ENCODE measurements around the gene ADAMTS6. TPM values are rescaled to one million over a fixed set of nuclear protein-coding genes. Genes with fewer than 3 reads are reported as not detected.
"Not testable (repeated sequence)": the region's sequence is repeated elsewhere in the genome, so short reads cannot be mapped to it uniquely, and the experiment has no call there.

Gene ADAMTS6
- total RNA-seq, 2 experiments from 2014 or later: 0.86 to 0.93 TPM

DNA sequence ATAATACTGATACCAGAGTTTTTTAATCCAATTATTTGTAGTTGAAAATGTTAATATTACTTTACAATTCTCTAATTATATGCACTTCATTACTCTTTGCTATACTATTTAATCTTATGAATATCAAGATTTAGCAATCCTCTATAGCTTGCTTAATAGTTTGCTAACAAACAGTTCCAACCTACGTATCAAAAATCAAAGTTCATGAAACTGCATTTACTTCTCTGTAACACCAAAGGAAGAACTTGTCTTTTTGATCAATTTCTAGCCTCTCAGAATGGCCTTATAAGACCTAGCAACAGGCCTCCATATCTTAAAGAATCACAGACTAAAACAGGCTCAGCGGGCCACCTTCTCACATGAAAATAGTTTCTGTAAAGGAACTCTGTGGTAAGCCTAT lies 68.9 kb downstream of the ADAMTS6 start:
- no peak for DNase-seq
- H3K36me3 Mint-ChIP-seq (ENCODE audit: low read depth): no peaks in the 10 kb centered on the region
- no peaks in the 10 kb centered on the region for H3K27me3 Mint-ChIP-seq (ENCODE audit: low read depth)
- intact Hi-C loops (cut with micrococcal nuclease): no loop called here
- no peak overlapping the region for H3K27ac Mint-ChIP-seq
- H3K4me3 Mint-ChIP-seq: no peak overlapping the region
- no peaks in the 10 kb centered on the region for H3K4me1 Mint-ChIP-seq (ENCODE audit: low read depth)
- H3K9me3 Mint-ChIP-seq: peaks cover 7% of the 10 kb centered on the region
- CTCF ChIA-PET: no interaction called here

DNA sequence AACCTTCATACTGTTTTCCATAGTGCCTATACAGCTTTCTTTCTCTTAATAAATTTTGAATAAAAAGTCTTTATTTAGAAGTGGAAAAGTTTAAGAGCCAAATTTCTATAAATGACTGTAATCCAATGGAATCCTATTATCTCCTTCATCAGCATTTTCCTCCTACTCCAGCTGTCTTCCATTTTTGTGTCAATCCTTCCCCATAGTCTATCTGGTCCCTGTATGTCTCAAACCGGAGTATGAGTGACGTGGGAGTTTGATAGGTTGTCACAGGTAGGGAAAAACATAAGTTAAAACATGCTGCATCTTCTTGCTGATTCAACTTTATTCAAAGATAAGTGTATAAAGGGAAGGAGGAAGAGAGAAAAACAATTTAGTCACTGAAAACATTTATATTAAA lies 70.4 kb downstream of the ADAMTS6 start:
- CTCF ChIA-PET: no interaction called here
- intact Hi-C loops (cut with micrococcal nuclease): no loop called here
- Mint-ChIP-seq H3K4me3 (no peak overlapping the region), H3K27me3 (ENCODE audit: low read depth) (no peaks in the 10 kb centered on the region), H3K36me3 (ENCODE audit: low read depth) (no peaks in the 10 kb centered on the region), H3K27ac (no peak overlapping the region), H3K4me1 (ENCODE audit: low read depth) (no peaks in the 10 kb centered on the region), H3K9me3 (no peaks in the 10 kb centered on the region)
- no peak for DNase-seq

DNA sequence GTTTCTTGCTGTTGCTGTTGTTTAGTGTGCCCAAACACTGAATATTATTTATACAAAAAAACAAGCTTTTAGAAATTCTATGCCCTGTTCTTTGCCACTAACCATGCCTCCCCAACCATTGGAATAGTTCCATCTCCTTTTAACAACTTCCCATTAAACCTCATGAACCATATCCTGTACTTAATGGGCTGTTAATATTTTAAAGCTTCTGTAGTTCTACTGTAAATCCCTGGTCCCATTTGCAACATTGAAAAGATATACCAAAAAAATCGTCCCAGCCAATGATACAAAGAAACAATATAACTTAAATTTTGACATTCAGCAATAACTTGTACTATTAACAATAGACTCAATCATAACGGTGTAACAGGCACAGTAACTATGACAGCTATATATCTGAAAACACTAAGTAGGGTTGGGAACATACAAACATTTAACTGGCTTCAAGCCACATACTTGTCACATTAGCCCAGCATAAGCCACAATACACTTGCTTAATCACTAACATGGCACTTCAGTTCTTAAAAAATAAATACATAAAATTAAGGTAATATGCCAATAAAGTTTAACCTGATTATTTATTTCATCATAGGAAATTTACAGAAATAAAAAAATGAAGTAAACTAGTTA lies 86.1 kb downstream of the ADAMTS6 start:
- no peak for DNase-seq
- no peak overlapping the region for H3K27ac Mint-ChIP-seq
- intact Hi-C loops (cut with micrococcal nuclease): no loop called here
- no peak overlapping the region for H3K4me3 Mint-ChIP-seq
- H3K27me3 Mint-ChIP-seq (ENCODE audit: low read depth): no peaks in the 10 kb centered on the region
- H3K36me3 Mint-ChIP-seq (ENCODE audit: low read depth): no peaks in the 10 kb centered on the region
- CTCF ChIA-PET: no interaction called here
- H3K9me3 Mint-ChIP-seq: no peaks in the 10 kb centered on the region
- no peaks in the 10 kb centered on the region for H3K4me1 Mint-ChIP-seq (ENCODE audit: low read depth)

DNA sequence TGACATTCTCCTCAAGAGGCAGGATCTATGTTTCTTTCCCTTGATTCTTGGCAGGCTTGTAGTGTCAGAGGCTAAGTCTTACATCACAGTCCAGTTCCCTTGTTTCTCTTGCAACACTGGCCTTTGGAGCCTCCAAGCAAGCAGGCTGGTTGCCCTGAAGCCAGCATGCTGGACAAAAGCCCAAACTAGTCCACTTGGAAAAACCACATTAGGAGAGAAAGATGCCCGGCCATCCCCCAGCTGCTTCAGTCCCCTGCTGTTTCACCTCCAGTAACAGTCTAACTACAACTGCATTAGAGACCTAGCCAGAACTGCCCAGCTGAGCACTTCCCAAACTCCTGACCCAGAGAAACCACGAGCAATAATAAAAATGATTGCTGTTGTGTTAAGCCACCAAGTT lies 87.6 kb downstream of the ADAMTS6 start:
- CTCF ChIA-PET: interaction anchor here (0.9 kb wide), 1 partner anchor 89 kb away, joined by 3 read pairs; no protein-coding TSS in a partner anchor
- DNase-seq: no peak
- Mint-ChIP-seq H3K36me3 (ENCODE audit: low read depth) (no peaks in the 10 kb centered on the region), H3K27ac (no peak overlapping the region), H3K9me3 (no peaks in the 10 kb centered on the region), H3K27me3 (ENCODE audit: low read depth) (no peaks in the 10 kb centered on the region), H3K4me1 (ENCODE audit: low read depth) (no peaks in the 10 kb centered on the region), H3K4me3 (no peak overlapping the region)
- intact Hi-C loops (cut with micrococcal nuclease): loop anchor here (5.0 kb wide), 1 partner anchor 88 kb away; the partner anchor contains the start of gene ADAMTS6

DNA sequence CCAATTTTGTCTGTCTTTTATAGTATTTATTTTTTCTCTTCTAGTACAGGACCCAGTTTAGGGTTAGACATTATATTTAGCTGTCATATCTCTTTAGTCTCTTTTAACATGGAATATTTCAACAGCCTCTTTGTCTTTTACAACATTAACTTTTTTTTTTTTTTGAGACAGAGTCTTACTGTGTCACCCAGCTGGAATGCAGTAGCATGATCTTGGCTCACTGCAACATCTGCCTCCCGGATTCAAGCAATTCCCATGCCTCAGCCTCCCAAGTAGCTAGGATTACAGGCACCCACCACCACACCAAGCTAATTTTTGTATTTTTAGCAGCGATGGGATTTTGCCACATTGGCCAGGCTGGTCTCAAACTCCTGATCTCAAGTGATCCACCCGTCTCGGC lies 90.1 kb downstream of the ADAMTS6 start:
- no peak overlapping the region for H3K4me3 Mint-ChIP-seq
- no peak overlapping the region for H3K27ac Mint-ChIP-seq
- H3K4me1 Mint-ChIP-seq (ENCODE audit: low read depth): no peaks in the 10 kb centered on the region
- no peaks in the 10 kb centered on the region for H3K27me3 Mint-ChIP-seq (ENCODE audit: low read depth)
- no peak for DNase-seq
- intact Hi-C loops (cut with micrococcal nuclease): loop anchor here (5.0 kb wide), 1 partner anchor 91 kb away; the partner anchor contains the start of gene ADAMTS6
- H3K36me3 Mint-ChIP-seq (ENCODE audit: low read depth): no peaks in the 10 kb centered on the region
- no peaks in the 10 kb centered on the region for H3K9me3 Mint-ChIP-seq
- CTCF ChIA-PET: no interaction called here

DNA sequence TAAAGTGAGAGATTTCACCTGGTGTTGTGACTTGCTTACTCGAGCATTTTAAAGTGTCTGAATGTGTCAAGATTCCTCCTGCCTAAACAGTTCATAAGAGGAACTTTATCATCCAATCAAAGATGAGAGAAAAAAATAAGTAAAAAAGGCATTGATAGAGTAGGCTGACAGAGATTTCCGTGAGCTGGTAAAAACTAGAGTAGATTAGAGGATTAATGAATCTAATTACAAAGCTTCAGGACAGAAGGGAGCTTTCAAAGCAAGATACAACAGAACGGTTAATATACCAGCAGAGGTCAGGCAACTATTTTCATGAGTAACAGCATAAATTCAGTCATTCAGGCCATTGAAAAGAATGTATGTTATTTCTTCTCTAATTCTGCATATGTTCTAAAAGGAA lies 91.5 kb downstream of the ADAMTS6 start:
- no peak for DNase-seq
- Mint-ChIP-seq H3K27me3 (ENCODE audit: low read depth) (no peaks in the 10 kb centered on the region), H3K4me3 (no peak overlapping the region), H3K9me3 (no peaks in the 10 kb centered on the region), H3K36me3 (ENCODE audit: low read depth) (no peaks in the 10 kb centered on the region), H3K4me1 (ENCODE audit: low read depth) (no peaks in the 10 kb centered on the region), H3K27ac (no peak overlapping the region)
- intact Hi-C loops (cut with micrococcal nuclease): loop anchor here (5.0 kb wide), 1 partner anchor 92 kb away; the partner anchor contains the start of gene ADAMTS6
- CTCF ChIA-PET: no interaction called here

DNA sequence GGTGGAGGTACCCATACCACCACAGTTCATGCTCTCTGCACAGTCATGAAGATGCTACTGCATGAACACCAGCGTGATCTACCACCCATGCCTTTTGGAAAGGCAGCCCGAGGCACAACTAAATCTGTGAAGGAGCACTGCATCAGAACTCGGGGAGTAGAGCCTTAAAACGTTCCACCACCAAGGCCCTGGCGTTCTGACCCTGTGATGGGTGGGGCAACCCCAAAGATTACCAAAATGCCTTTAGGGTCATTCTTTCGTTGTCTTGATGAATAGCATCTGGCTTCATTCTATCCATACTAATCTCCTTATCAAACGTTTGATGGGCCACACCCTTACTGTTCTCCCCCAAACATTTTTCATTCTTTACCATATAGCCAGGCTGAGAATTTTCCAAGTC lies 97.9 kb downstream of the ADAMTS6 start:
- CTCF ChIA-PET: interaction anchor here (1.0 kb wide), 1 partner anchor 21 kb away, joined by 3 read pairs; no protein-coding TSS in a partner anchor
- DNase-seq: no peak
- Mint-ChIP-seq H3K4me3 (no peak overlapping the region), H3K36me3 (ENCODE audit: low read depth) (no peaks in the 10 kb centered on the region), H3K4me1 (ENCODE audit: low read depth) (no peaks in the 10 kb centered on the region), H3K9me3 (no peaks in the 10 kb centered on the region), H3K27me3 (ENCODE audit: low read depth) (no peaks in the 10 kb centered on the region), H3K27ac (no peak overlapping the region)
- intact Hi-C loops (cut with micrococcal nuclease): loop anchor here (10.0 kb wide), 1 partner anchor 309 kb away; no protein-coding TSS in a partner anchor

DNA sequence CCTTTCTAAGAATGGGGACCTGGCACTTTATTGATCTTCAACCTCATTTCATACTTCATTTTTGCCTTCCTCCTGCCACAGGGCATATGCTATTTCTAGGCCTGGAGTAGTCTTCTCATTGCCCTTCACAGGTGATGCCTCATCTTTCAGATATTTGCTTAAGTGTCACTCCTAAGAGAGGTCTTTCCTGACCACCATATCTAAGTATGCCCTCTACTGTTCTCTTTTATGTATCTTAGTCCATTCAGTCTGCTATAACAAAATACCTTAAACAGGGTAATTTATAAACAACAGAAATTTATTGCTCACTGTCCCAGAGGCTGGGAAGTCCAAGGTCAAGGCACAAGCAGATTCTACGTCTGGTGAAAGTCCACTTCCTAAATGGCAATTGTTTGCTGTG lies 99.1 kb downstream of the ADAMTS6 start:
- intact Hi-C loops (cut with micrococcal nuclease): loop anchor here (10.0 kb wide), 1 partner anchor 308 kb away; no protein-coding TSS in a partner anchor
- Mint-ChIP-seq H3K4me1 (ENCODE audit: low read depth) (no peaks in the 10 kb centered on the region), H3K36me3 (ENCODE audit: low read depth) (no peaks in the 10 kb centered on the region), H3K27me3 (ENCODE audit: low read depth) (no peaks in the 10 kb centered on the region), H3K4me3 (no peak overlapping the region), H3K9me3 (no peaks in the 10 kb centered on the region), H3K27ac (no peak overlapping the region)
- CTCF ChIA-PET: interaction anchor here (1.0 kb wide), 1 partner anchor 20 kb away, joined by 3 read pairs; no protein-coding TSS in a partner anchor
- DNase-seq: no peak

DNA sequence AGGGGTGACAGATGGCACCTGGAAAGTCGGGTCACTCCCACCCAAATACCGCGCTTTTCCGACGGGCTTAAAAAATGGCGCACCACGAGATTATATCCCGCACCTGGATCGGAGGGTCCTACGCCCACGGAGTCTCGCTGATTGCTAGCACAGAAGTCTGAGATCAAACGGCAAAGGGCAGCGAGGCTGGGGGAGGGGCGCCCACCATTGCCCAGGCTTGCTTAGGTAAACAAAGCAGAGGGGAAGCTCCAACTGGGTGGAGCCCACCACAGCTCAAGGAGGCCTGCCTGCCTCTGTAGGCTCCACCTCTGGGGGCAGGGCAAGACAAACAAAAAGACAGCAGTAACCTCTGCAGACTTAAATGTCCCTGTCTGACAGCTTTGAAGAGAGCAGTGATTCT lies 111.2 kb downstream of the ADAMTS6 start:
- H3K9me3 Mint-ChIP-seq; intact Hi-C loops (cut with micrococcal nuclease); CTCF ChIA-PET: not testable (repeated sequence)

DNA sequence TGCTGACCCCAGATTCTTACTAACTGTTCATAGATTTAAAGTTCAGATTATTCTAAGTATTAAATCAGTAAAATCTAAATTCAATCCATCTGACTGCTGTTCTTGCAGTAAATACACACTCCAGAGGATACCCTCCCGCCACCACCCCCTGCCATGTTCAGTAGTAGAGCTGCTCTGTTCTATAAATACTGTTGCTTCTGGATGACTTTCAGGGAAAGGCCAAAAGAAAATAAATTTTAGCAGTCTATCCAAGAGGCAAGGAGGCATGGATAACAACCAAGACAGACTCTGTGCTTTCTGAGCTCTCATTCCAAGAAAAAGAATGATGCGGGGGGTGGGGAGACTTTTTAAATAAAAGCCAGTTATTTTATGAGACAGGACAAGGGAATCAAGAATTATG lies 115.1 kb downstream of the ADAMTS6 start:
- no peaks in the 10 kb centered on the region for H3K27me3 Mint-ChIP-seq (ENCODE audit: low read depth)
- no peak for DNase-seq
- CTCF ChIA-PET: no interaction called here
- intact Hi-C loops (cut with micrococcal nuclease): no loop called here
- H3K9me3 Mint-ChIP-seq: no peaks in the 10 kb centered on the region
- no peaks in the 10 kb centered on the region for H3K36me3 Mint-ChIP-seq (ENCODE audit: low read depth)
- no peaks in the 10 kb centered on the region for H3K4me1 Mint-ChIP-seq (ENCODE audit: low read depth)
- no peak overlapping the region for H3K4me3 Mint-ChIP-seq
- H3K27ac Mint-ChIP-seq: no peak overlapping the region

More for the DNA sequence above, 111.2 kb downstream of the ADAMTS6 start:
- not testable (repeated sequence) for H3K27me3 Mint-ChIP-seq (ENCODE audit: low read depth); H3K36me3 Mint-ChIP-seq (ENCODE audit: low read depth); H3K4me1 Mint-ChIP-seq (ENCODE audit: low read depth); DNase-seq; H3K27ac Mint-ChIP-seq; H3K4me3 Mint-ChIP-seq

DNA sequence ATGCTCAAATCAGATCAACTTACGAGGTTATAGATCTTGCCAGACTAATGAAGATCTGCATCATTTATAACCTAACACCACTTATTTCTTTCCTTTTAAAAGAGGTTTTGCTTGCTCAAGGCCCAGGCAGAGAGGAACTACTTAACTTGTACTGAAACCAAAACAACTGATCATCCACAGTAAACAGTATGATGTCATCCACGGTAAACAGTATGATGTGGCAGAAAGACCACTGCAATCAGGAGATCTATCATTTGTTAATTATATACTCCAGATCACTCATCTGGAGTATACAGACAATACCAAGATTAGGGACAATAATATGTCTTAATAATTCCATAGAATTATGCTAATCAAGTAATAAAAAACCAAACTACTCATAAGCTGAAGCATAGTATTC lies 116.8 kb downstream of the ADAMTS6 start:
- H3K4me3 Mint-ChIP-seq: no peak overlapping the region
- CTCF ChIA-PET: no interaction called here
- intact Hi-C loops (cut with micrococcal nuclease): no loop called here
- no peaks in the 10 kb centered on the region for H3K4me1 Mint-ChIP-seq (ENCODE audit: low read depth)
- H3K9me3 Mint-ChIP-seq: no peaks in the 10 kb centered on the region
- no peaks in the 10 kb centered on the region for H3K36me3 Mint-ChIP-seq (ENCODE audit: low read depth)
- no peaks in the 10 kb centered on the region for H3K27me3 Mint-ChIP-seq (ENCODE audit: low read depth)
- H3K27ac Mint-ChIP-seq: no peak overlapping the region
- no peak for DNase-seq

DNA sequence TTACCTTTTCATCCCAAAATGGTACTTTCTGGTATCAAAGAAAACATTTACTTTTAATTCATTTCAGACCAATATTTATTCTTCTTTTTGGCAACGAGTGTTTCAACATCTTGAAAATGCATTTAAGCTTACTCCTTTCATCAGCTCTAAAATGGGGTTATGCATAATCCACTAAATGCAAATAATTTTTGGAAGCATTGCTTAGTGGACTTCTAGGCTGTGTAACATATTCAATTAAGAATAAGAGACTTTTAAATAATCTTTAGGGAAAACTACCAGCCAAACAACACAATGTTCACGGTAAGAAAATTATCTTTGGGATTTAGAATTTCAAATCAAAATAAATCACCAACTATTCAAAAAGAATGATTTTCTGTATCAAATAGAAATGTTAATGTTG lies 118.2 kb downstream of the ADAMTS6 start:
- Mint-ChIP-seq H3K36me3 (ENCODE audit: low read depth) (no peaks in the 10 kb centered on the region), H3K27me3 (ENCODE audit: low read depth) (no peaks in the 10 kb centered on the region), H3K4me3 (no peak overlapping the region), H3K9me3 (no peaks in the 10 kb centered on the region), H3K4me1 (ENCODE audit: low read depth) (no peaks in the 10 kb centered on the region), H3K27ac (no peak overlapping the region)
- intact Hi-C loops (cut with micrococcal nuclease): no loop called here
- no peak for DNase-seq
- CTCF ChIA-PET: no interaction called here

DNA sequence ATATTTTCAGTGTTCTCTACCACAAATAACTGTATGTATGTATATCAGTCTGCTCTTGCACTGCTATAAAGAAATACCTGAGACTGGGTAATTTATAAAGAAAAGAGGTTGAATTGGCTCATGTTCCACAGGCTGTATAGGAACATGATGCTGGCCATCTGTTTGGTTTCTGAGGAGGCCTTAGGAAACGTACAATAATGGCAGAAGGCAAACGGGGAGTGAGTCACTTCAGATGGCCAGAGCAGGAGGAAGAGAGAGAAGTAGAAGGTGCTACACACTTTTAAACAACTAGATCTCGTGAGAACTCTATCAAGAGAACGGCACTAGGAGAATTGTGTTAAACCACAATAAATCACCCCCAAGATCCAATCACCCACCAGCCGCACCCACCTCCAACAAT lies 121.7 kb downstream of the ADAMTS6 start:
- intact Hi-C loops (cut with micrococcal nuclease): no loop called here
- H3K27ac Mint-ChIP-seq: no peak overlapping the region
- no peak for DNase-seq
- H3K27me3 Mint-ChIP-seq (ENCODE audit: low read depth): peaks cover 3% of the 10 kb centered on the region
- no peaks in the 10 kb centered on the region for H3K36me3 Mint-ChIP-seq (ENCODE audit: low read depth)
- H3K4me1 Mint-ChIP-seq (ENCODE audit: low read depth): no peaks in the 10 kb centered on the region
- H3K4me3 Mint-ChIP-seq: no peak overlapping the region
- no peaks in the 10 kb centered on the region for H3K9me3 Mint-ChIP-seq
- CTCF ChIA-PET: interaction anchor here (0.5 kb wide), 1 partner anchor 54 kb away, joined by 3 read pairs; no protein-coding TSS in a partner anchor

All from activated naive CD4-positive, alpha-beta T cell treated with anti-CD3 and anti-CD28 coated beads for 36 hours (primary cell).